NCI-H226 (cell line): ENCODE measurements around the gene PPP2R3A.
A peak's percentile ranks its signal among the peaks of the same experiment; 100 is the strongest.
"Not testable (repeated sequence)": the region's sequence is repeated elsewhere in the genome, so short reads cannot be mapped to it uniquely, and the experiment has no call there.

Experiments
- DNase-seq: peaks from one replicate; pipeline ENCODE4 v3.0.0-alpha.2; 2015

Gene PPP2R3A, protein sequence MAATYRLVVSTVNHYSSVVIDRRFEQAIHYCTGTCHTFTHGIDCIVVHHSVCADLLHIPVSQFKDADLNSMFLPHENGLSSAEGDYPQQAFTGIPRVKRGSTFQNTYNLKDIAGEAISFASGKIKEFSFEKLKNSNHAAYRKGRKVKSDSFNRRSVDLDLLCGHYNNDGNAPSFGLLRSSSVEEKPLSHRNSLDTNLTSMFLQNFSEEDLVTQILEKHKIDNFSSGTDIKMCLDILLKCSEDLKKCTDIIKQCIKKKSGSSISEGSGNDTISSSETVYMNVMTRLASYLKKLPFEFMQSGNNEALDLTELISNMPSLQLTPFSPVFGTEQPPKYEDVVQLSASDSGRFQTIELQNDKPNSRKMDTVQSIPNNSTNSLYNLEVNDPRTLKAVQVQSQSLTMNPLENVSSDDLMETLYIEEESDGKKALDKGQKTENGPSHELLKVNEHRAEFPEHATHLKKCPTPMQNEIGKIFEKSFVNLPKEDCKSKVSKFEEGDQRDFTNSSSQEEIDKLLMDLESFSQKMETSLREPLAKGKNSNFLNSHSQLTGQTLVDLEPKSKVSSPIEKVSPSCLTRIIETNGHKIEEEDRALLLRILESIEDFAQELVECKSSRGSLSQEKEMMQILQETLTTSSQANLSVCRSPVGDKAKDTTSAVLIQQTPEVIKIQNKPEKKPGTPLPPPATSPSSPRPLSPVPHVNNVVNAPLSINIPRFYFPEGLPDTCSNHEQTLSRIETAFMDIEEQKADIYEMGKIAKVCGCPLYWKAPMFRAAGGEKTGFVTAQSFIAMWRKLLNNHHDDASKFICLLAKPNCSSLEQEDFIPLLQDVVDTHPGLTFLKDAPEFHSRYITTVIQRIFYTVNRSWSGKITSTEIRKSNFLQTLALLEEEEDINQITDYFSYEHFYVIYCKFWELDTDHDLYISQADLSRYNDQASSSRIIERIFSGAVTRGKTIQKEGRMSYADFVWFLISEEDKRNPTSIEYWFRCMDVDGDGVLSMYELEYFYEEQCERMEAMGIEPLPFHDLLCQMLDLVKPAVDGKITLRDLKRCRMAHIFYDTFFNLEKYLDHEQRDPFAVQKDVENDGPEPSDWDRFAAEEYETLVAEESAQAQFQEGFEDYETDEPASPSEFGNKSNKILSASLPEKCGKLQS (N-terminal part only)

DNA sequence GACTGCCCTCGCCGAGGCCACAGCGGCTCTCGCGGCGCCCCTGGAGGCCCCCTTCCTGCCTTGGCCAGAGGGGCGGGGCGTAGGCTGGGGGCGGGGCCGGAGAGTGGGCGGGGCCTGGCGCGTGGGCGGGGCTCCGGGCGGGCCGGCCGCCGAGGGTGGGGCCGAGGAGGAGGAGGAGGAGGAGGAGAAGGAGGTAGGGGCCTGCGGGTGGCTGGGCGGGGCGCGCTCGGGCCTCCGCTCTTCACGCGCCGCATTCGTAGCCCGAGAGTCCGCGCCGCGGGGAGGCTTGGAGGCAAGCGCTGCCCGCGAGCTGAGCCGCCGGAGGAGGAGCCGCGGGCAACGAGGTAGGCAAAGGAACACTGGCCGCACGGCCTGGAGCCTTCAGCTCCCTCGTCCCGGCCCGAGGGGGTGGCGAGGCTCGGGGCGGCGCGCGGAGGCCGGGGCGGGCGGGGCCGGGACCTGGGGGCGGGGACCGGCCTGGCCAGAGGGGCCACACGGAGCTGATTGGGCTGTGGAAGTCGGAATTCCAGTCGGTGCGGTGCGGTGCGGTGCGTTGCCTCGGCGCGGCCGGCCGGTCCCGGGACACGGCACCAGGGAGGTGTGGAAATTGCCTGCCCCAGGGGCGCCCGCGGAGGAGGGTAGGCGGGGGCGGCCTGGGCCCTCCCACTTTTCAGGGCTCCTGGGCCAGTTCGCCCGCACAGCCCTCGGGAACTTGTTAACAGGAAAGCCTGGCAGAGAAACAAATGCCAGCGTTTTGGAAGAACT lies at the start of gene PPP2R3A:
Gene PPP2R3A (plus strand): TSS at position 223 of the 765 bp plus-strand sequence. CDS start 35,771 bp downstream, outside the sequence.
- peak; percentile 85 for DNase-seq

DNA sequence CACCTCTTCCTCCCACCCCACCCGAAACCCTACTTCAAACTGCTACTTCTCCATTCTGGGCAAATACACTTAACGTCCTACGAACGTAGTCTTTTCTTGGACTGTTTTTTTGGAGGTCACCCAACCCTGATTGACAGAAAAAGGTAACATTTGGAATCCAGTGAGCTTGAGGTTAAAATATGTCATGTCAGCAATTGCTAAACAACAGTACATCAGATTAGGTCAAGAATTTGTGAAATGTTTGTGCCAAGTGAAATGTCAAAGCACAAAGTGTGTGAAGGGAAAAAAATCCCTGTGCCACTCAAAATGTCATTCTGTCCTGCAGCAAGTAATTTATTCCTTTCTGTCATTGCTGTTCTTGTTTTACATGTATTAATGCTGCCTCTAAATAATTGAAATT lies 49.2 kb upstream of the PPP2R3A start:
- DNase-seq: no peak

DNA sequence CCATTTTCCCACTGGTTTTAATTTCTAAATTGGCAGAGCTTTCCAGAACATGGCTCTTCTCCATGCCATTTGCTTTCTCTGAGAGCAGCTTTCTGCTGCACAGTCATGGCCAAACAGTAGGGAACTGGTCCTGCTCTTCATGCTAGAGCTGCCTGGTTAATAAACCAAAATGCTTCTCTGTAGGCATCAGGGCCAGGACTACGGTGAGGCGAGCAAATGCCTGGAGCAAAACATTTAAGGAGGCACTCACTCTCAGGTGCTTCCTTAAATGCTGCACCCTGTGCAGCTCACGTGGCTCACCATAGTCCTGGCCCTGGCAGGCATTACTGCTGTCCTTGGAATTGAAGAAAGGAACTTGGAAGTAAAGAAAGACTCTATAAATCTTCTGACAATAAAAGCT lies 48.5 kb upstream of the PPP2R3A start:
- no peak for DNase-seq

DNA sequence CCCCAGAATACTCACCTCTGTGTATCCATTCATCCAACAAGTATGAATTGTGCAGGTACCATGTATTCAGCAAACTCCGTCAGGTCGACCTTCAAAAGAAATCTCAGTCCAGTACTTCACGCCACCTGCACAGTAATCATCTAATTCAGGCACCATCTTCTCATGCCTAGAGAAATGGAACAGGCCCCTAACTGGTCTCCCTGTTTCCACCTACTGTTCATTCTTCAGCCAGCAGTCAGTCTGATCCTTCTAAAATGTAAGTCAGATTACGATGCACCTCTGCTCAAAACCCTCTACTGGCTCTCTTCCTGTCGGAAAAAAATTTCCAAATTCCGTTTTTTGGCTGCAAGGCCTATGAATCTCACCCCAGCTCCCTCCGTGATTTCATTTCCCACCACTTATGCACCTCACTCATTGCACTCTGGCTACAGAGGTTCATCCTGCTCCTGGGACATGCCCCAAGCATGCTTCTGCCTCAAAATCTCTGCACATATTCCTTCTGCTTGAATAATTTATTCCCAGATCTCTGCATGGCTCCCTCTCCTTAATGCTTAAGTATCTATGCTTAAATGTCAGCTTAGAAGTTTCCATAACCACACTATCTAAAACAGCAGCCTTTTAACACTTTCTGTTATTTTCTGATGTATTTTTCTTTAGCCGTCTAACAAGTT lies 47.5 kb upstream of the PPP2R3A start:
- DNase-seq: no peak

DNA sequence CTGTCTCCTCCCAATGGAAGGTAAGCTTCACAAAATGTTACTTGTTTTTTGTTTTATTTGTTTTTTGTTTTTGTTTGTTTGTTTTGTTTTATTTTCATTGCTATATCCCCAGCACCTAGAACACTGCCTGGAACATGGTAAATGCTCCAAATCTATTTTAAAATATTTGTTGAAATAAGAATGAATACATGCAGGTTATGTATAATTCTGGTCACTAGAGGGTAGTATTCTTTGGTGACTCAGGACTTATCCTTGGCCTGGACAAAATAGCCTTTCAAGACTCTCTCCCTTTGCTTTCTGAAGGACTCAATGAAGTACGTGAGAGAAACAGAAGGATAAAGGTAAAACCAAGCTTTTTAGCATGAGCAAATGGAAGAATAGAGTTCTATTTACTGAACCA lies 46.9 kb upstream of the PPP2R3A start:
- no peak for DNase-seq

DNA sequence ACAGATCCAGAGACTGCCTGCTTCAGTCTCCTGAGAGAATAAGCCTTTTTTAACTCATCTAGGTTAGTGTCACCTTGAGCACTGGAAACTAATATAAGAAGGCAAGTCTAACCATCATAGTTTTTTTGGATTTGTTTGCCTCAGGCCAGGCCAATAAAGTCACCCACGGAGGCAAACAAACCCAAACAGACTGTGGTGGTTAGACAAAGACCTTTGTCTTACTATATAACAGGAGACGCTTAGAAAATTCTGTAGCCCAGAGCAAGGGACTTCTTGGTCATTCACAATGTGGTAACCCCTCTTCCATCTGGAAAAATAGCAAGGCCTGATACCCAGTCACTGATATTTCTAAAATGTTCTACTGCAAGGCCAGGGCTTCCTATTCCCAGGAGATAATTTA lies 45.3 kb upstream of the PPP2R3A start:
- no peak for DNase-seq

DNA sequence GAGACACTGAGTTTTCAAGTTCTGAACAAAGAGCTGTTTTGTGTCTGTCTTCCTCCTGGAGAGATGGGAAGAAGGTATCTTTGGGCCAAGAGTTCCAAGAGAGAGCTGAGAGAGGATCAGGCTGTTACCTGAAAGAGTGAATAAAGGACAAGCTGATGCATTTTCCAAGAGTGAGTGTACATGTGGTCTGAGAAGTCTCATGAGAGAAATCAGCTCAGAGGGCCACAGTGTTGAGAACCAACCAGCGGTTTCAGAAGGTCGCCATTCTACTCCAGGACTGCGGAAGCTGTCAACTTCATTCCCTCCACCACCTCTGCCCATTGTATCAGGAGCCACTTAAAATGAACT lies 42.7 kb upstream of the PPP2R3A start:
- no peak for DNase-seq

DNA sequence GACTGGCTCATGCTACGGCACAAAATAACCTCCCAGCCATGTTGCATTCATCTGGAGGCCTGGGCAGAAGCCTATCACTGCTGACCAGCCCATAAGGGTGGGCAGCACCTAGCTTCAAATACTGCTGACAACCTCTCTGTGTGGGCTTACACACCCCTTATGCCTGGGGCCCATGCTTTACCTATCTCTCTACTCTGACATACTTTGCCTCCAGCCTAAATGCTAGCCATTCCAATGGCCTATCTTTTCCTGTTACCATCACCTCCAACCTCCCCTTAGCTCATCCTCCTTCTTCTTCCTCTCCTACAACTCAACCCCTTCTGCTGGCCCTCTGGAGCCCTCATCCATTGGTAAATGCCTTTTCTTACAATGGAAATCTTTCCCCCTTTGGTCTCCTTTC lies 41.0 kb upstream of the PPP2R3A start:
- no peak for DNase-seq

DNA sequence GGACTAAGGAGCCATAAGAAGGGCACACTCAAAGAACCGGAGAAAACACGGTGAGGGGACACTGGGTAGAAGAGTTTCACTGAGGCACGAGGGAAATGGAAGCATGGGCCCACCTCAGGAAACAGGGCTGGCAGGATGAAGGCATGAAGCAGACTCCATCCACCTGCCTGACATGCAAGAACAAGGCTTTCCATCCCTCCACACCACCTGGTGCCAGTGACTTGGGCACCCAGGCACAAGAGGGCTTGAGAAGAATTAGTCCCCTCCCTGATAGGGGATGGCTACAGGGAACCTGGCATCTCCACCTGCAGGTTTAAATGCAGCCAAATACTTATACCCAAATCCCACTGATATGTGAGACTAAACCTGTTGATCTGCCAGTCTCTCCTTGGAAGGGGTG lies 38.9 kb upstream of the PPP2R3A start:
- DNase-seq: no peak

DNA sequence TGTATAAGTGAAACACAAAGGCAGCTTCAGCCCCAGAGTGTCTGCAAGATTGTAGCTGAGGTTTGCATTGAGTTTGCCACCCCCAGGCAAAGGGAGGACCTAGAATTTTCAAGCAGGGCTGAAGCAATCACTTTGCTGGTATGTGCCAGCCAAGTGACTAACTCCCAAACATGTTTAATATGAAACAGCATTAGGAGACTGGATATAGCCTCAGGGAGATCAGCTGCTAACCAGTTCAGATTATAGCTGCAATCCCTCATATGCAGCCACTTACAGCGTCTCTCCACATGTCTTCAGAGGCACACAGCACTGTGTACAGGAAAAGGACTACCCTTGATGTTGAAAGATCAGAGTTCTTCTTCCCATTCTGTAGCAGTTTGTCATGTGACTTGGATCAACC lies 38.4 kb upstream of the PPP2R3A start:
- DNase-seq: peak; percentile 39

DNA sequence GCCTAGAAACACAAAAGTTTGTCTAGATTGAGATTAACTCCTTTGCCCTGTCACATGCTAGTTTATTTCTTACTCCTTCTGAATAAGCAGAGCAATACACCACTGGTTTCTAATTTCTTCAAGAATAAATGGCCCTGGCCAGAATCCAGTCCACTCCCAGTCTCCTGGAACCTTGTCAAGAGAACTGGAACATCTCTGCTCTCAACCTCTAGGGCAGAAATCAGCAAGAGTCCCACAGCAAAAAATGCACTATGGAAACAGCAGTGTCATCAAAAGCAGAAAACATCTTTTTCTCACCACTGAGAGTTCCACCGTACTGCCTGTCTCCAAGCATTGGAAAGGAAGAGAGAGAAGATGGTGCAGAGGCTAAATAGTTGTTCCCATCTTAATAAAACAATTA lies 35.9 kb upstream of the PPP2R3A start:
- DNase-seq: no peak

DNA sequence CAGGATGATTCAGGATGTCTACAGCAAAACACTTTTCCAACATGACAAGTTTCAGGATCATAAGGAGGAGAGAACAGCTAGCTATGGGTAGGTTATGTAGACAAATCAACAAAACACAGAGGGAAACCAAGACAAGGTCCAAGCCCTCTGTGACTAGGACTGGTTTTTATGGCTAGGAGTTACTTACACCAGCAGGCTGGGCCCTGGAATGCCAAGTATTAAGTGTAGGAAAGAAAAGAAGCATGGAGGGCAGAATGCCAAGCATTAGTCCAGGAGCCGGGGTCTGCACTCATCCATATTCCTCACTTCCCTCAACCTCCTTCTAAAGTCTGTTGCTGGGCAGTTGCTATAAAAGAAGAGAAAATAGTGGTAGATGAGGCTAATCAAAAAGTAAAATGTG lies 35.3 kb upstream of the PPP2R3A start:
- no peak for DNase-seq

DNA sequence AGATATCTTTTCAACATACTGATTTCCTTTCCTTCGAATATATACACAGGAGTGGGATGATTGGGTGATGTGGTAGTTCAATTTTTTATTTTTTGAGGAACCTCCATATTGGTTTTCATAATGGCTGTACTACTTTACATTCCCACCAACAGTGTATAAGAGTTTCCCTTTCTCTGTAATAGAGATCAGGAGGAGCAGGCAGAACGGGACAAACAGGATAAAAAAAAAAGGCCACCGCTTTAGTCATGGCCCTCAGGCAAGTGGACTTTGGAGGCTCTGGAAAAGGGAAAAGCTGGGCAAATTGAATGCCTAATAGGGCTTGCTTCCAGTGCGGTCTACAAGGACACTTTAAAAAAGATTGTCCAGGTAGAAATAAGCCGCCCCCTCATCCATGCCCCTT lies 30.4 kb upstream of the PPP2R3A start:
- not testable (repeated sequence) for DNase-seq

DNA sequence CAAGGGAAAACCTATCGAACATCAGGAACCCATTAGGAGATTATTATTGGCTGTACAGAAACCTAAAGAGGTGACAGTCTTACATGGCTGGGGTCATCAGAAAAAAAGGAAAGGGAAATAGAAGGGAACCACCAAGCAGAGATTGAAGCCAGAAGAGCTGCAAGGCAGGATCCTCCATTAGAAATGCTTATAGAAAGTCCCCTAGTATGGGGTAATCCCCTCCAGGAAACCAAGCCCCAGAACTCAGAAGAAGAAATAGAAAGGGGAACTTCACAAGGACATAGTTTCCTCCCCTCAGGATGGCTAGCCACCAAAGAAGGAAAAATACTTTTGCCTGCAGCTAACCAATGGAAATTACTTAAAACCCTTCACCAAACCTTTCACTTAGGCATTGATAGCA lies 27.8 kb upstream of the PPP2R3A start:
- DNase-seq: not testable (repeated sequence)

DNA sequence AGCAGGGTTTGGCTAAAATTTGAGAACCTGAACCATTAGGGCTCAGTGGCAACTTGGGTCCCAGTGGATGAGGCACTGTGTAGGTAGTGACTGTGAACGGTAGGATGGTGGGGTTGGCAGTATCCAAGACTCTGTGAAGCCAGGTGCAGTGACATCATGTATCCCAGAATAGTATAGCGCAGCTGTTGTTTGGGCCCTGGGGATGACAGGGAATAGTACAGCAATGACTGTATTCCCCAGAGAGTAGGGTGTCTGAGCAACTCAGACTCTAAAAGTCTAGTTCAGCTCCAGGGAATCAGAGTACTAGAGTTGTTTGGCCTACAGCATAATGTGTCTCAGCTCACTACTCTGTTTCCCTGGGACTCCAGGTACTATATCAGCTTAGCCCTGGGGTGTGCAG lies 20.7 kb upstream of the PPP2R3A start:
- no peak for DNase-seq

DNA sequence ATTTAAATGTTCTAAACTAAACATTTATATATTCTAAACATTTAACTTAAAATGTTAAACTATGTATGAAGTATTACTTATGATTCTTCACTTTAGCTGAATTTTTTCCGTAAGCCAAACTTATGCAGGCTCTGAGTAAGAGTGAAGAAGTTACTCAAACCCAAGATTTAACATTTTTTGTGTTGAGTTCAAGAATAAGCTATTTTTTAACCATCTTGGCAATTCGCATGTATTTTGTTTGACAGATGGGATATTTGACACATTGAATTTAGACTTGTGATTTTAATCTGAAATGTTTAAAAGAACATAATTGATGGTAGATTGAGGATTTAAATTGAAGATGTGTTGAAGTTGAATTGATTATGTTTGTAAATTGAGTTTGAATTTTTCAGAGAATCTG lies 14.6 kb upstream of the PPP2R3A start:
- no peak for DNase-seq

DNA sequence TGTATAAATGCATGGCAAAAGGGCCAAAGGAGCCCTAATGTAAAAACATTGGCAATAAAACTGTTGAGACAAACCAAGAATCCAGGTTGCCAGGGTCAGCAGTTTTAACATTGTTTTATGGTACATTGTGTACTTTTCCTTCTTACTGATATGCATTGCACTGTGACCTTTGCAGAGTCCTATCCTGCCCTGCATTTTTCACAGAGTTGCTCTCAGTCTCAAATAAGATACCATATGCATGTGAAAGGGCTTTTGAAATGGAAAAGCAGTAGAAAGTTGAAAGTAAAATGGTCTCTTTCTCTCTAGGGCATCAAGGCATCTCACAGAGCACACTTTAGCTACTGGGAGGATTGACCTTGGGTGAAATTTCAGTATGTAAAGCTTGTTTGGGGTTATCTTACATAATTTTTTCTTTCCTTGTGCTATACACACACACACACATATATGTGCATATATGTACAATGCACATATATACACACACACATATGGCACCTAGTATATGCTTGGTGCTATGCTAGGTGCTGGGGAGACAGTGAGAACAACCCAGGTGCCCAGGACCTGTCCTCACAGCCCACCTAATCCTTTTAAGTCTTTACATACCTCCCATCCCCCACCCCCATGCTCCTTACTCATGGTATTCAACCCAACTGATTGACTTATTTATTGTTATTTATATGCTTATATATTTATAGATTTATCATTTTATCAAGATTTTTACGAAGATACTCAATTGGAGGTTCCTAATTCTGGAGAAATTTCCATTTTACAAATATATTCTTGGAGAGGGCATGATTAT lies 1.2 kb upstream of the PPP2R3A start:
- DNase-seq: no peak

DNA sequence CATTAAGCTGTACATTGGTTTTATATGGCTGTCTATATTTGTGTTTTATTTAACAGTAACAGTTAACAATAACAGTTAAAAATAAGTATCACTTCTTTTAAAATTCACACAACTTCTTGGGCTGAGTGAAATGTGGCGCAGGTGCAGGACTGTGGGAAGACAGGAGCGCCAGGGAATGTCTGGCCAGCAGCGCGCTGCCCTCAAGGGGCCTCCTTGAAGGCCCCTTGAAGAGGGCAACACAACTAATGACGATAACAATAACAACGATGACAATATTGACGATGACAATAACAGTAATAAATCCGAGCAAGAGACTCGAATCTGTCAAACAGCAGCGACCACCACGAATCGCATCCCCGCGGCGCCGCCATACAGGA lies 411 bp upstream of the PPP2R3A start:
- DNase-seq: no peak

DNA sequence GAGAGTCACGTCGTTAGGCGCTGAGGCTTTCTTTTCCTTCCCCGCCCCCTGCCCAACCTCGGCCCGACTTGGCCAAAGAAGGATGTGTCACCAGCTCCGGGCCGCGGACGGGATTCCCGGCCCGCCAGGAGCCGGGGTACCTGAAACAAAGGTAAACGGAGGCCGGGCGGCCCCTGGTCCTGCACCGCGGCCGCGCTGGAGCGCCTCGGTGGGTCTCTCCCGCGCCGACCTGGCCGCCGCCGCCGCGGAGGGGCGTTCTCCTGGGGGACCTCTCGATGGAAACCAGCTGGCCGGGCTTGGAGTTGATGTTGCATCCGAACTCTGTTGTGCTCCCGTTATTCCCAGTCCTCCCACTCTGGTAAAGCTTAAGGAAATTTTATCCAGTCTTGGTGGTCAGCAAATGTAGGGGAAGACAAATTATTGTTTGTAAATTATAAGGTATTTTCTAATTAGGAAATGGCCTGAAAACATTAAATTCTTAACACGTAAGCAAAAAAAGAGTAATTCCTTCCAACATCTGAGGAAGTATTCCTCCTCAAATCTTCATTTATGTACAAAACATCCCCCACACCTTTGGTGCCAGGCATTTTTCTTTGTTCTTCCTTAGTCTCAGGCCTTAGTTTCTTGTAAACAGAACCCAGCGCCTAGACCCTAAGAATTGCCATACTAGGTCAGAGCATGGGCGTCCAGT lies 888 bp downstream of the PPP2R3A start:
- DNase-seq: no peak

DNA sequence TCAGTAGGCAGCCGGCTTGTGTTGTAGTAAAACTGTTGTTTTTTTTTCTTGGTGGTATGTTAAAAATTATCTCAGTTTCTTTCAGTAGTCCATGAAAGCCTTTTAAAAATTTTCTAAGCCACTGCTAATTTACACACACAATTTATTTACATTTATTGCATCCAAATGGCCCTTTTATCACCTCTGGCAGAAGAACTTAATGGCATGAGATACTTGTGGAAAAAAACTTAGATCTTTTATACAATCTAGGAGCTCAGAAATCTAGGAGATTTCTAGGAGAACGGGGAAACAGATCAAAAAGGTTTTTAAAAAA lies 1.4 kb downstream of the PPP2R3A start:
- DNase-seq: no peak

DNA sequence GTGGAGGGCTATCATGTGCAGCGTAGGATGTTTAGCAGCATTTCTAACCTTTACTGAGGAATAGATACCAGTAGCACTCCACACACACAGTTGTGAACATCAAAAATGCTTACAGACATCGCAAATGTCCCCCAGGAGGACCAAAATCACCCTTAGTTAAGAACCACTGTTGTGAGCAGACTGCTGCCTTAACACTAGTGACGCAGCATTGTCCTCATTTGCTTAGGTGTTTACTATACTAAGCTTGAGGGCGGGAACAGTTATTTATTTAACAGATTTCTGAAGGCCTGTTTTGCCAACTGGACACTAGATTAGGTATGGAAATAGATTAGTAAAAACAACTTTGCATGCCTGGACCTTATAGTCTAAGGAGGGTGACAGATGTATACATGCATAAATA lies 2.3 kb downstream of the PPP2R3A start:
- no peak for DNase-seq
